Measurements from ENCODE around the gene SNAI3. TPM values are rescaled to one million over a fixed set of nuclear protein-coding genes. Genes with fewer than 3 reads are reported as not detected.

The SNAI3 gene
- total and polyA plus RNA-seq, 2 donors: 1.5 to 2.9 TPM

- no peak for DNase-seq (ENCODE audit: low read depth in 6 of 9, low spot score in 9 of 9)
- WGBS: 97% methylated on average over 21 of the region's 21 CpGs
- peaks cover 61 to 80% of the 10 kb centered on the region in 2 donors for H3K36me3 ChIP-seq (ENCODE audit: control insufficient read depth in 2 of 2, insufficient read depth in 2 of 2, low read length in 1 of 2)
- no peaks in the 10 kb centered on the region for H3K4me1 ChIP-seq (ENCODE audit: control insufficient read depth in 2 of 2, insufficient read depth in 2 of 2, low read length in 2 of 2)
- H3K4me3 ChIP-seq (ENCODE audit: low read length in 2 of 2): no peak overlapping the region
- no peak overlapping the region for H3K27ac ChIP-seq (ENCODE audit: low read depth in 1 of 2, low read length in 1 of 2)
- H3K9me3 ChIP-seq (ENCODE audit: control insufficient read depth in 2 of 2, insufficient read depth in 1 of 2, low read length in 1 of 2): no peaks in the 10 kb centered on the region
- no peaks in the 10 kb centered on the region for H3K27me3 ChIP-seq (ENCODE audit: control insufficient read depth in 2 of 2, insufficient read depth in 1 of 2, low read length in 1 of 2)
These were observed 30.3 kb upstream of the SNAI3 start for GRCh38 chr16:88716601-88717001.

- Histone ChIP-seq H3K4me1 (ENCODE audit: control insufficient read depth in 2 of 2, insufficient read depth in 2 of 2, low read length in 2 of 2) (no peaks in the 10 kb centered on the region), H3K36me3 (ENCODE audit: control insufficient read depth in 2 of 2, insufficient read depth in 2 of 2, low read length in 1 of 2) (peaks cover 58 to 76% of the 10 kb centered on the region in 2 donors), H3K4me3 (ENCODE audit: low read length in 2 of 2) (no peak overlapping the region), H3K27ac (ENCODE audit: low read depth in 1 of 2, low read length in 1 of 2) (no peak overlapping the region), H3K27me3 (ENCODE audit: control insufficient read depth in 2 of 2, insufficient read depth in 1 of 2, low read length in 1 of 2) (no peaks in the 10 kb centered on the region), H3K9me3 (ENCODE audit: control insufficient read depth in 2 of 2, insufficient read depth in 1 of 2, low read length in 1 of 2) (no peaks in the 10 kb centered on the region)
- 98% methylated on average over 15 of the region's 15 CpGs for WGBS
- no peak for DNase-seq (ENCODE audit: low read depth in 6 of 9, low spot score in 9 of 9)
These were observed 29.9 kb upstream of the SNAI3 start for GRCh38 chr16:88716201-88716600.

GRCh38 chr16:88715312-88716190 lies 29.2 kb upstream of the SNAI3 start:
- WGBS: 96% methylated on average over 57 of the region's 57 CpGs
- Histone ChIP-seq H3K27ac (ENCODE audit: low read depth in 1 of 2, low read length in 1 of 2) (no peak overlapping the region), H3K27me3 (ENCODE audit: control insufficient read depth in 2 of 2, insufficient read depth in 1 of 2, low read length in 1 of 2) (no peaks in the 10 kb centered on the region), H3K9me3 (ENCODE audit: control insufficient read depth in 2 of 2, insufficient read depth in 1 of 2, low read length in 1 of 2) (no peaks in the 10 kb centered on the region), H3K4me3 (ENCODE audit: low read length in 2 of 2) (no peak overlapping the region), H3K4me1 (ENCODE audit: control insufficient read depth in 2 of 2, insufficient read depth in 2 of 2, low read length in 2 of 2) (no peaks in the 10 kb centered on the region), H3K36me3 (ENCODE audit: control insufficient read depth in 2 of 2, insufficient read depth in 2 of 2, low read length in 1 of 2) (peaks cover 54 to 73% of the 10 kb centered on the region in 2 donors)
- no peak for DNase-seq (ENCODE audit: low read depth in 6 of 9, low spot score in 9 of 9)

GRCh38 chr16:88714420-88715302 lies 28.4 kb upstream of the SNAI3 start:
- Histone ChIP-seq H3K27ac (ENCODE audit: low read depth in 1 of 2, low read length in 1 of 2) (no peak overlapping the region), H3K4me3 (ENCODE audit: low read length in 2 of 2) (no peak overlapping the region), H3K4me1 (ENCODE audit: control insufficient read depth in 2 of 2, insufficient read depth in 2 of 2, low read length in 2 of 2) (no peaks in the 10 kb centered on the region), H3K36me3 (ENCODE audit: control insufficient read depth in 2 of 2, insufficient read depth in 2 of 2, low read length in 1 of 2) (peaks cover 52 to 72% of the 10 kb centered on the region in 2 donors), H3K9me3 (ENCODE audit: control insufficient read depth in 2 of 2, insufficient read depth in 1 of 2, low read length in 1 of 2) (no peaks in the 10 kb centered on the region), H3K27me3 (ENCODE audit: control insufficient read depth in 2 of 2, insufficient read depth in 1 of 2, low read length in 1 of 2) (no peaks in the 10 kb centered on the region)
- WGBS: 96% methylated on average over 42 of the region's 42 CpGs
- DNase-seq (ENCODE audit: low read depth in 6 of 9, low spot score in 9 of 9): no peak

GRCh38 chr16:88713568-88714419 lies 27.5 kb upstream of the SNAI3 start:
- 96% methylated on average over 30 of the region's 30 CpGs for WGBS
- H3K27ac ChIP-seq (ENCODE audit: low read depth in 1 of 2, low read length in 1 of 2): no peak overlapping the region
- DNase-seq (ENCODE audit: low read depth in 6 of 9, low spot score in 9 of 9): no peak
- H3K36me3 ChIP-seq (ENCODE audit: control insufficient read depth in 2 of 2, insufficient read depth in 2 of 2, low read length in 1 of 2): peaks cover 46 to 65% of the 10 kb centered on the region in 2 donors
- no peak overlapping the region for H3K4me3 ChIP-seq (ENCODE audit: low read length in 2 of 2)
- no peaks in the 10 kb centered on the region for H3K27me3 ChIP-seq (ENCODE audit: control insufficient read depth in 2 of 2, insufficient read depth in 1 of 2, low read length in 1 of 2)
- no peaks in the 10 kb centered on the region for H3K9me3 ChIP-seq (ENCODE audit: control insufficient read depth in 2 of 2, insufficient read depth in 1 of 2, low read length in 1 of 2)
- H3K4me1 ChIP-seq (ENCODE audit: control insufficient read depth in 2 of 2, insufficient read depth in 2 of 2, low read length in 2 of 2): no peaks in the 10 kb centered on the region

GRCh38 chr16:88713054-88713453 lies 26.7 kb upstream of the SNAI3 start:
- no peak overlapping the region for H3K27ac ChIP-seq (ENCODE audit: low read depth in 1 of 2, low read length in 1 of 2)
- H3K27me3 ChIP-seq (ENCODE audit: control insufficient read depth in 2 of 2, insufficient read depth in 1 of 2, low read length in 1 of 2): no peaks in the 10 kb centered on the region
- H3K4me1 ChIP-seq (ENCODE audit: control insufficient read depth in 2 of 2, insufficient read depth in 2 of 2, low read length in 2 of 2): no peaks in the 10 kb centered on the region
- H3K36me3 ChIP-seq (ENCODE audit: control insufficient read depth in 2 of 2, insufficient read depth in 2 of 2, low read length in 1 of 2): peaks cover 43 to 64% of the 10 kb centered on the region in 2 donors
- DNase-seq (ENCODE audit: low read depth in 6 of 9, low spot score in 9 of 9): no peak
- 90% methylated on average over 15 of the region's 15 CpGs for WGBS
- H3K4me3 ChIP-seq (ENCODE audit: low read length in 2 of 2): no peak overlapping the region
- no peaks in the 10 kb centered on the region for H3K9me3 ChIP-seq (ENCODE audit: control insufficient read depth in 2 of 2, insufficient read depth in 1 of 2, low read length in 1 of 2)

- Histone ChIP-seq H3K4me3 (ENCODE audit: low read length in 2 of 2) (no peak overlapping the region), H3K4me1 (ENCODE audit: control insufficient read depth in 2 of 2, insufficient read depth in 2 of 2, low read length in 2 of 2) (peaks cover 0 to 3% of the 10 kb centered on the region in 2 donors), H3K9me3 (ENCODE audit: control insufficient read depth in 2 of 2, insufficient read depth in 1 of 2, low read length in 1 of 2) (no peaks in the 10 kb centered on the region), H3K27me3 (ENCODE audit: control insufficient read depth in 2 of 2, insufficient read depth in 1 of 2, low read length in 1 of 2) (no peaks in the 10 kb centered on the region), H3K36me3 (ENCODE audit: control insufficient read depth in 2 of 2, insufficient read depth in 2 of 2, low read length in 1 of 2) (peaks cover 42 to 60% of the 10 kb centered on the region in 2 donors), H3K27ac (ENCODE audit: low read depth in 1 of 2, low read length in 1 of 2) (no peak overlapping the region)
- 91% methylated on average over 25 of the region's 25 CpGs for WGBS
- DNase-seq (ENCODE audit: low read depth in 6 of 9, low spot score in 9 of 9): no peak
These were observed 26.2 kb upstream of the SNAI3 start for GRCh38 chr16:88712362-88712979.

GRCh38 chr16:88711750-88712340 lies 25.5 kb upstream of the SNAI3 start:
- no peak for DNase-seq (ENCODE audit: low read depth in 6 of 9, low spot score in 9 of 9)
- Histone ChIP-seq H3K4me3 (ENCODE audit: low read length in 2 of 2) (no peak overlapping the region), H3K27me3 (ENCODE audit: control insufficient read depth in 2 of 2, insufficient read depth in 1 of 2, low read length in 1 of 2) (no peaks in the 10 kb centered on the region), H3K27ac (ENCODE audit: low read depth in 1 of 2, low read length in 1 of 2) (no peak overlapping the region), H3K9me3 (ENCODE audit: control insufficient read depth in 2 of 2, insufficient read depth in 1 of 2, low read length in 1 of 2) (no peaks in the 10 kb centered on the region), H3K36me3 (ENCODE audit: control insufficient read depth in 2 of 2, insufficient read depth in 2 of 2, low read length in 1 of 2) (peaks cover 36 to 54% of the 10 kb centered on the region in 2 donors), H3K4me1 (ENCODE audit: control insufficient read depth in 2 of 2, insufficient read depth in 2 of 2, low read length in 2 of 2) (peaks cover 6 to 9% of the 10 kb centered on the region in 2 donors)
- WGBS: 92% methylated on average over 18 of the region's 18 CpGs

All from thymus (tissue), 11 donors.